Measurements from ENCODE around the gene FAM124A.

FAM124A gene

GRCh38 chr13:51313619-51314018 lies 91.4 kb downstream of the FAM124A start:
- no peak for DNase-seq

GRCh38 chr13:51317262-51317661 lies 95.1 kb downstream of the FAM124A start:
- DNase-seq, result no peak

- DNase-seq, result no peak
Observed at GRCh38 chr13:51318015-51318414, 95.8 kb downstream of the FAM124A start.

- DNase-seq, result no peak
Observed at GRCh38 chr13:51318876-51319275, 96.7 kb downstream of the FAM124A start.

GRCh38 chr13:51321836-51322235 lies 99.6 kb downstream of the FAM124A start:
- no peak for DNase-seq

GRCh38 chr13:51322826-51323225 lies 100.6 kb downstream of the FAM124A start:
- DNase-seq, result no peak

- DNase-seq, result no peak
Observed at GRCh38 chr13:51323824-51324511, 101.8 kb downstream of the FAM124A start.

GRCh38 chr13:51324714-51325420 lies 102.7 kb downstream of the FAM124A start:
- DNase-seq, result no peak

- DNase-seq, result no peak
Observed at GRCh38 chr13:51325837-51326236, 103.6 kb downstream of the FAM124A start.

GRCh38 chr13:51326777-51327176 lies 104.6 kb downstream of the FAM124A start:
- no peak for DNase-seq

- DNase-seq, result no peak
Observed at GRCh38 chr13:51327961-51328360, 105.8 kb downstream of the FAM124A start.

- no peak for DNase-seq
Observed at GRCh38 chr13:51328488-51328887, 106.3 kb downstream of the FAM124A start.

GRCh38 chr13:51329606-51330005 lies 107.4 kb downstream of the FAM124A start:
- DNase-seq, result no peak

GRCh38 chr13:51330791-51331190 lies 108.6 kb downstream of the FAM124A start:
- no peak for DNase-seq

GRCh38 chr13:51331354-51331861 lies 109.2 kb downstream of the FAM124A start:
- no peak for DNase-seq

GRCh38 chr13:51332566-51333361 lies 110.6 kb downstream of the FAM124A start:
- no peak for DNase-seq

GRCh38 chr13:51333421-51333820 lies 111.2 kb downstream of the FAM124A start:
- no peak for DNase-seq

GRCh38 chr13:51333826-51334225 lies 111.6 kb downstream of the FAM124A start:
- DNase-seq, result no peak
